Type B pancreatic cell (in vitro differentiated cells): Measurements from ENCODE around the gene SELENOI. TPM values are rescaled to one million over a fixed set of nuclear protein-coding genes. Genes with fewer than 3 reads are reported as not detected.

ENCODE experiments used
- DNase-seq: peaks from one replicate; pipeline ENCODE4 v3.0.0; 2021; ENCODE audit warnings: mixed read lengths; ENCODE audit not compliant: unreplicated experiment; ENCODE audit errors: extremely low spot score
- H3K27ac Mint-ChIP-seq: 2 replicates; pipeline ENCODE4 v1.8.0; 2021; ENCODE audit warnings: mild to moderate bottlenecking, mixed read lengths
- H3K27me3 Mint-ChIP-seq: 2 replicates; pipeline ENCODE4 v1.8.0; 2021; ENCODE audit warnings: mixed read lengths
- H3K36me3 Mint-ChIP-seq: 2 replicates; pipeline ENCODE4 v1.8.0; 2021; ENCODE audit warnings: mixed read lengths
- H3K4me1 Mint-ChIP-seq: one replicate; pipeline ENCODE4 v1.8.0; 2021; ENCODE audit warnings: mixed read lengths; ENCODE audit not compliant: unreplicated experiment
- H3K4me3 Mint-ChIP-seq: 2 replicates; pipeline ENCODE4 v1.8.0; 2021; ENCODE audit warnings: mild to moderate bottlenecking, mixed read lengths
- H3K9me3 Mint-ChIP-seq: 2 replicates; pipeline ENCODE4 v1.8.0; 2021; ENCODE audit warnings: mixed read lengths
- CTCF ChIP-seq: fragments of 200-600 bp; sonication (generic); conservative IDR thresholded peaks from 2 replicates; pipeline ENCODE4 v1.5.0; 2021; ENCODE audit warnings: antibody characterized with exemption, mild to moderate bottlenecking
- total RNA-seq: library from RNA; stranded (reverse); gene quantifications from 2 replicates; pipeline ENCODE4 v1.2.1, GENCODE V29; 2021; ENCODE audit warnings: low replicate concordance

Gene SELENOI
- total RNA-seq, 1 donor from 2014 or later: 38.8 TPM

- no peaks in the 10 kb centered on the region for H3K9me3 Mint-ChIP-seq
- no peak for DNase-seq
- H3K27me3 Mint-ChIP-seq: no peaks in the 10 kb centered on the region
- H3K4me3 Mint-ChIP-seq: no peak overlapping the region
- no peak for TF ChIP-seq CTCF
- H3K27ac Mint-ChIP-seq: no peak overlapping the region
- H3K36me3 Mint-ChIP-seq: no peaks in the 10 kb centered on the region
- H3K4me1 Mint-ChIP-seq: peaks cover 3% of the 10 kb centered on the region
Measured at GRCh38 chr2:26313446-26313845, 32.5 kb upstream of the SELENOI start.

- no peak for TF ChIP-seq CTCF
- no peak overlapping the region for H3K4me3 Mint-ChIP-seq
- DNase-seq: no peak
- H3K27ac Mint-ChIP-seq: no peak overlapping the region
- H3K36me3 Mint-ChIP-seq: no peaks in the 10 kb centered on the region
- no peaks in the 10 kb centered on the region for H3K9me3 Mint-ChIP-seq
- H3K27me3 Mint-ChIP-seq: peaks cover 3% of the 10 kb centered on the region
- peaks cover 3% of the 10 kb centered on the region for H3K4me1 Mint-ChIP-seq
Measured at GRCh38 chr2:26314243-26314642, 31.7 kb upstream of the SELENOI start.

- no peak overlapping the region for H3K27ac Mint-ChIP-seq
- peaks cover 3% of the 10 kb centered on the region for H3K4me1 Mint-ChIP-seq
- H3K4me3 Mint-ChIP-seq: no peak overlapping the region
Measured at GRCh38 chr2:26316041-26316440, 29.9 kb upstream of the SELENOI start.

GRCh38 chr2:26316845-26317244 lies 29.1 kb upstream of the SELENOI start:
- H3K27me3 Mint-ChIP-seq: peaks cover 3% of the 10 kb centered on the region
- H3K4me1 Mint-ChIP-seq: peaks cover 3% of the 10 kb centered on the region
- H3K4me3 Mint-ChIP-seq: no peak overlapping the region
- TF ChIP-seq CTCF: no peak
- H3K9me3 Mint-ChIP-seq: no peaks in the 10 kb centered on the region
- H3K27ac Mint-ChIP-seq: no peak overlapping the region
- H3K36me3 Mint-ChIP-seq: no peaks in the 10 kb centered on the region
- no peak for DNase-seq

More at GRCh38 chr2:26316041-26316440, 29.9 kb upstream of the SELENOI start:
- peaks cover 3% of the 10 kb centered on the region for H3K27me3 Mint-ChIP-seq
- no peak for DNase-seq
- no peaks in the 10 kb centered on the region for H3K36me3 Mint-ChIP-seq
- no peak for TF ChIP-seq CTCF
- no peaks in the 10 kb centered on the region for H3K9me3 Mint-ChIP-seq

- no peak for TF ChIP-seq CTCF
- Mint-ChIP-seq H3K4me1 (peaks cover 3% of the 10 kb centered on the region), H3K9me3 (no peaks in the 10 kb centered on the region), H3K27me3 (peaks cover 3% of the 10 kb centered on the region), H3K36me3 (no peaks in the 10 kb centered on the region), H3K27ac (no peak overlapping the region), H3K4me3 (no peak overlapping the region)
- no peak for DNase-seq
Measured at GRCh38 chr2:26317377-26318105, 28.4 kb upstream of the SELENOI start.
